Measurements from ENCODE around the gene SGSM1.

SGSM1 gene

DNA sequence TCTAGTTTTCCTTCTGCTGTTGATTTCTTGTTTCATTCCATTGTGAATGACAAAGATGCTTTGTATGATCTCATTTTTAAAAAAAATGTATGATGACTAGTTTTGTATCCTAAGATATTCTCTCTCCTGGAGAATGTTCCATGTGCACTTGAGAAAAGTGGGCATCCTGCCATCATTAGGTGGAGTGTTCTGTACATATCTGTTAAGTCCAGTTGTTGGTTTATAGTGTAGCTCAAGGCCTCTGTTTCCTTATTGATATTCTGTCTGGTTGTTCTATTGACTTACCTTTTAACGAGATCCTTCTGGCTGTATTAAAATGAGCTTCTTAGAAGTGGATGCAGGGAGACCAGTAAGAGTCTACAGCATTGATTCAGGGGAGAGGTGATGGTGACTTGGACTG is 35.2 kb downstream of the SGSM1 start:
- no peak for ATAC-seq

DNA sequence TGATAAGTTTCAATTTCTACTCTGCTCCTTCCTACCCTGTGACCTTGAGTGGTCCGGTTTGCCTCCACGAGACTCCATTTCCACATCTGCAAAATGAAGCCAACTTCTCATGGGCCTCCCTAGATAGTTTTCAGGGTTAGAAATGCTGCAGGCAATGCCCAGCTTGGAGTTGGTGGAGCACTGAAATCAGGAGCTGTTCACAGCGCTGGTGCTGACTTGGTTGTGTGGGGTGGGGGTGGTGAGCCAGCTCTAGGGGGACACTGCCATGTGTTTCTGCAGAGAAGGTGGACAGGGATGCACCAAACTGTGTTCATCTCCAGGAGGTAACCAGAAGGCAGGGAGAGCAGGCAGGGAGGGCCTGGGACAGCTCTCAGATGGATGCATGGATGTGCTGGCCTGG is 37.0 kb downstream of the SGSM1 start:
- ATAC-seq: no peak

DNA sequence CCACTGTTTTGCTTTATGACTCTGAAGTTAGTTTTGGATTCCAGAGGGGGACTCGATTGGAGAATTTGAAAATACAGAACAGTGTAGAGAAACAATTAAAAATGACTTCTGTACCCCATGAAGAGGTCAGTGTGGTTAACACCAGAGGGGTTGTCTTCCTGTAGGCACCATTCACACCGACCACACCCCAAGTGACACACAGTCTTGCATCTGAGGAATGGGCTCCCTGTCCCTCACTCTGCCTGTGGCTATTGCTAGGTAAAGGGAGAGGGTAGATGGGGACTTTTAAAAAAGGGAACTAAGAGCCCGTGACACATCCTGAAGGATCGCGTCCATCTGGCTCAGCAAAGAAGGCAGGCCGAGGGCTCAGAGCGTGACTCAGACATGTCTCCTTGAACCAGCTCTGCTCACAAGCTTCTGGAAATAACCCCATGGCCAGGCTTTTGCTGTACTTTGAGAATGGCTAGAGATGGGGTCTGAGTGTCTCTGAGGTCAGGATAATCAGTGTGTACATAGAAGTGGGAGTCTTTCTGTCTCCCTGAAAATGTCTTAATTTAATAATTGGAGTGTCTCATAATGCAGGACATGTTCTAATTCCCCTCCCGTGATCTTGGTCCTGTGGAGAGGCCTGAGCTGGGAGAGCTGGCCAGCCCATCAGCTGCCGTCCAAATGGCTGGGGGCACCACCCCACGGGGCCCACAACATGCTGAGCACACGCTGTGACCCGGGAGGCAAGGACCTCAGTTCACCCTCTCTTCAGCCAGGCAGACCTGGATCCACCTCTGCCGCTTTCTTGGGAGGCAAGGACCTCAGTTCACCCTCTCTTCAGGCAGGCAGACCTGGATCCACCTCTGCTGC is 39.3 kb downstream of the SGSM1 start:
- no peak for ATAC-seq

DNA sequence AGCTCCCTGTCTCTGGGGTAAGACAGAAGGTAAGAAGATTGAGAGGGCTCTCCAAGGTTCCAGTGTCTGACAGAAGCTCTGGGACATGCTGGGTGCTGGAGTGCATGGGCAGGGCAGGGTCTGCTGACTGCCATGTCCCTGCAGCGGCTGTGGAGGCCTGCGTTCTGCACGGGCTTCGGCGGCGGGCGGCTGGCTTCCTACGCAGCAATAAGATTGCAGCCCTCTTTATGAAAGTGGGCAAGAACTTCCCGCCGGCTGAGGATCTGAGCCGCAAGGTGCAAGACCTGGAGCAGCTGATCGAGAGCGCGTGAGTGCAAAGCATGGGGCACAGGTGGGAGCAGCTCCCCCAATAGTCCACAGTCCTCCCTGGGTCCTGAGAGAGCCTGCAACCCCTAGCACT is 41.5 kb downstream of the SGSM1 start:
- no peak for ATAC-seq

DNA sequence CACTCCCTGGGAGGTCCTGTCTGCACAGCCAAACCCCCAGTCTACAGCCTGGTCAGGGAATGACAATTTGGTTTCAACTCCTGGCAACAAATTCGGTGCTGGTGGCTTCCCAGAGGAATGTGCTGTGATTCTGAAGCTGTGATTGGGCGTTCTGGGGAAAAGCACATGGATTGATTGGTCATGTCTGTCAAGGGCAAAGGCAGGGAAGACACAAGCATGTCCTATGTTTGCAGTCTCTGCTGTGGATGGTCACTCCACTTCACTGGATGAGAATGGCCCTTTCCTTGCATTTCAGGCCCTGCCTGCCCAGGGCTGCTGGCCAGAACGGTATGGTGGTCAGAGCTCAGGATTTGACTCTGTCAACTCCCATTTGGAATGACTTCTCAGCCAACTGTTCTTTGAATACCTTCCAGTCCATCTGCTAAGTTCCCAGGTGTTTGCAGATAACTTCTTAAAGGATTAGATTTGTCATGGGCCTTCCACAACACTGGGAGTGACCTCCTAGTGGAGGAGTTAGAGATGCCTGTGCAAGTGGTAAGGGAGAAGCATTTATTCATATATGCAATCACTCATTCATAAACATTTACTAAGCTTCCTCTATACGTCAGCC is 42.7 kb downstream of the SGSM1 start:
- no peak for ATAC-seq

DNA sequence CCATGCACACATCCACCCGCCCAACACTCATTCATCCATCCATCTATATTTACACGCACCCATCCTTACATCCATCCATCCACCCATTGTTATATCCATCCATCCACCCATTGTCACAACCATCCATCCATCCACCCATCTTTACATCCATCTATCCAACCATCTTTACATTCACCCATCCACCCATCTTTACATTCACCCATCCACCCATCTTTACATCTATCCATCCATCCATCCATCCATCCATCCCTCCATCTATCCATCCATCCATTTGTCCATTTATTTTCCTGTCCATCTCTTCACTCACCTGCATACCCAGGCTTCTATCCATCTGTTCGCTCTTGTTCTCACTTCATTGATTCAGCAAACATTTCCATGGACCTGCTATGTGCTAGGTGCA is 49.8 kb downstream of the SGSM1 start:
- no peak for ATAC-seq

DNA sequence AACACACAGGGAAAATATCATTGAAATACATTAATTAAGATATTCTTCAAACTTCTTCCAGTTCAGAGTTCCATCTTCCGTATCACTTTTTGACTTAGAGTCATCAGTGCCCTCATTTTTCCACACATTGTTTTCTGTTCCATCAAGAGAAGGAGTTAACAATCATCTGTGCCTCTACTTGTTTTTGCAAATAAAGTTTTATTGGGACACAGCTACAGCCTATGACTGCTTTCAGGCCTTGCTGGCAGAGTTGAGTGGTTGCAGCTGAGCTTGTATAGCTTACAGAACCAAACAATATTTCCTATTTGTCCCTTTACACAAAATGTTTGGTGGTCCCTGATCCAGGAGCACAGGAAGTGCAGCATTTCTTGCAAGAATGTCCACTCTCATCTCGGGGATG is 51.6 kb downstream of the SGSM1 start:
- no peak for ATAC-seq

DNA sequence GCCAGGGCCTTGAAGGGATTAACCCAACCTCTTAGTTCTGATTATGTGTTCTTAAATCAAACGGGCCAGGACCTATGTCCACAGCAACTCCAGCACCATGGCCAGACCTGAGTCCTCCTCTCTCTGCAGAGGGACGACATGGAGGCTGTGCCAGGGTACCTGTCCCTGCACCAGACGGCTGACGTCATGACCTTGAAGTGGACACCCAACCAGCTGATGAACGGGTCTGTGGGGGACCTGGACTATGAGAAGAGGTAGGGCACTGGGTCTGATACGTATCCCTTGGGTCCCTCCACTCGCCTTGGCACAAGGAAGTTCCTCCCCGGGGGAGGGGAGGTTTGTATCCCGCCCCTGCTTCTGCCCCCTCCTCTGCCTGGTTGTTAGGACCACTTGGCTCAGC is 53.6 kb downstream of the SGSM1 start:
- no peak for ATAC-seq

DNA sequence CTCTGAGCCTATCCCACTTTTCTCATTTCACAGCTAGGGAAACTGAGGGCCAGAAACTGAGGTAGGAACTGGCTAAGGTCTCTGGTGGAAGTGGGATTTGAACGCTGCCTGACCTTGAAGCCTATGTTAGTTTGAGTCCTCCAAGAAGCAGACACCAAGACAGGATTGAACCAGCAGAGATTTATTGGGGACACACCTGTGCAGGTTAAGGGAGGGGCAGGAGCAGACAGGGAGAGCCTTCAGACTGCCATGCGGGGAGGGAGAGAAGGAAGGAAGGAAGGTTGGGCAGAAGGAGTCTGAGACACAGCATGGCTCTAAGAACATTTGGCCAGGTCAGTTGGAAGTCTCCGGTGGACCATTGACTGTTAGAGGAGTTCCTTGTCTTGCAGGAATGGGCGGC is 59.5 kb downstream of the SGSM1 start:
- no peak for ATAC-seq

DNA sequence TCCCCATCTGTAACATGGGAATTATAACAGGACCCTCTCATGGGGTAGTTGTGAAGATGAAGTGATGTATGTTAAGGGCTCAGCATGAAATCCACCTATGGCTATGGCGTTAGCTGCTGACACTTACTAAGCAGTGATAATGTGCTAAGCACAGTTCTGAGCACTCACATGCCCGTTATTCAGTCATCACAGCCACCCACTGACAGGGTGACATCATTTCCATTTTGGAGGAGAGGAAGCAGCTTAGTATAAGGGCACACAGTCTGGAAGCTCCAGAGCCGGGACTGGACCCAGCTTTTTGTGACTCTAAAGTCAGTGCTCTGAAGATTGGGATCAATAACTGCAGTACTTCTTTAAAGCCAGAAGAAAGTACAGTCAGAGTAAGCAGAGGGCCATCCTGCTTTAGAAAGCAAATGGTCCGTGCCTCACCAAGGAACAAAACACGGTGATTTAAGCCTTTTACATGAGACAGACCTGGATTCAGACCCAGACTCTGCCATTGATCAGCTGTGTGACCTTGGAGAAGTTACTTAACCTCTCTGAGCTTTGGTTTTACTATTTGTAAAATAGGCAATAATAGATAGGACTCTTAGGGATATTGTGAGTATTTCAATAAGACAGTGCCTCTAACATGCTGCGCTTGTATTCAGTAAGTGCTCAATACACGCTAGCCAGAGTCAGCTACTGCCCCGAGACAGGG is 61.5 kb downstream of the SGSM1 start:
- ATAC-seq: no peak

DNA sequence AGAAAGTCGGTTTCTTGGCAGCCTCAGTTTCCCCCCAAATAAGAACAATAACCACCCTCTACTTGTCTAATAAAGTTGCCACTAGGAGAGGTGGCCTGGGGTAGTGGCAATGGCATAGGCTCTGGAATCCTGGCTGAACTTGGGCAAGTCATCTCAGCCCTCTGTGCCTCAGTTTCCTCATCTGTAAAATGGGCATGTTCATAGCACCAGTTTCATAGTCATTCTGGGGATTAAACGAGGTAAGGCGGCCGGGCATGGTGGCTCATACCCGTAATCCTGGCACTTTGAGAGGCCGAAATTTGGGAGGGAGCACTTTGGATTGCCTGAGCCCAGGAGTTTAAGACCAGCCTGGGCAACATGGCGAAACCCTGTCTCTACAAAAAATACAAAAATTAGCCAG is 63.0 kb downstream of the SGSM1 start:
- ATAC-seq: no peak

DNA sequence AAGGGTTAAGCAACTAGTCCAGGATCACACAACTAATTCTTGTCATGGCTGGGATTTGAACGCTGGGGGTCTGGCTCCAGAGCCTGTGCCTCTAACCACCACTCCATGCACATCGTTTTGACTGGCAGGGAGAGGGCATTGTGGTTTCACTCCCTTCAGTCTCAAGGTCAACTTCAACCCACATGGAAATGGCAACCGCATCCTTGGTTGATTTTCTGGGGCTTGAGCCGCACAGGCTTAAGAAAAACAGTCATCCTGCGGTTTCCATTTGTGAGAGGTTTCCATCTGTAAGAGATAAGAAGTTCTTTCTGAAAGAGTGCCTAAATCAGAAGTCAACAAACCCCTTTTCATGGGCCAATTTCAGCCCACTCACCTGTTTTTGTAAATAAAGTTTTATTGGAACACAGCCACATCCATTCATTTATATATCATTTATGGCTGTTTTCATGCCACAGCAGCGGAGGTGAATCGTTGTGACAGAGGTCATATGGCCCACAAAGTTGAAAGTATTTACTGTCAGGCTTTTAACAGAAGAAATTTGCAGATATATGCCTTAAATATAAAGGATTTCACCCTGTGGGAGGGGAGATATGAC is 65.7 kb downstream of the SGSM1 start:
- no peak for ATAC-seq

DNA sequence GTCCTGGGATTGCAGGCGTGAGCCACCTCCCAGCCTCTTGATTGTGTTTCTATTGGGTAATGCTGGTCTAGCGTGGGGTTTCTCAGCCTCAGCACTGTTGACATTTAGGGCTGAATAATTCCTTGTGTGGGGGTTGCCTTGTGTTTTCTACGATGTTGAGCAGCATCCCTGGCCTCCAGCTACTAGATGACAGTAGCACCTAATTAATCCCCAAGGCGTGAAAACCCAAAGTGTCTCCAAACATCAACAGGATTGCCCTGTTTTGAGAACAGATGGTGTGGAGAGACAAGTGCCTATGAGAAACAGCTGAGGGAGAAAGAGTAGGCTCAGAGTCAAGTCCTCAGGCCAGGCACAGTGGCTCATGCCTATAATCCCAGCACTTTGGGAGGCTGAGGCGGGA is 67.2 kb downstream of the SGSM1 start:
- no peak for ATAC-seq

DNA sequence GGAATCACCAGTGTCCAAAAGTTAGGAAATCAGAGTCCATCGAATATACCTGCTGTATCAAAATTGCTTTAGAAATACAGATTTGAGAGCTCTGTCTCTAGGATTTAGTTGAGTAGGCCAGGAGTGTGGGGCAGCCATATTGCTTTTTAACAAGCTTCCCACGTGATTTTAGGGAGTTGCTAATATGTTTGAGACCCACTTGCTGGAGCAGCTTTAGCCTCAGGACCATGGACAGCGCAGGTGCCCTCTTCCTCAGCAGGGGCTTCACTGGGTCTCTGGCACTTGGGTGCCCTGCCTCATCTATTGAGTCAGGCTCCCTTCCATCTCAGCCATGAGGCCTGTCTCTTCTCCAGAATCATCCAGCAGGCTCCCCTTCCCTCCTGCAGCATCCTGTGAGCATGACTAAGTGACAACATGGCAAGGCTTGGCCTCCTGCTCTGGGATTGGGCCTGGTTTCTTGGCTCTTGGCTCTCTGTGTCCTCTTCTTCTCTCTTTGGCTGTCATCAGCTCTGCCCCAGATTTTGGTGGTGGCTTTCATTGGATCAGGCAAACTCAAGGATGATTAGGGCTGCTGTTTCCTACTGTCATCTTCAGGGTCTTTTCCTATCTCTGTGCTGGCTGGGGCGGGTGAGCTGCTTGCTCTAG is 70.0 kb downstream of the SGSM1 start:
- ATAC-seq: no peak

DNA sequence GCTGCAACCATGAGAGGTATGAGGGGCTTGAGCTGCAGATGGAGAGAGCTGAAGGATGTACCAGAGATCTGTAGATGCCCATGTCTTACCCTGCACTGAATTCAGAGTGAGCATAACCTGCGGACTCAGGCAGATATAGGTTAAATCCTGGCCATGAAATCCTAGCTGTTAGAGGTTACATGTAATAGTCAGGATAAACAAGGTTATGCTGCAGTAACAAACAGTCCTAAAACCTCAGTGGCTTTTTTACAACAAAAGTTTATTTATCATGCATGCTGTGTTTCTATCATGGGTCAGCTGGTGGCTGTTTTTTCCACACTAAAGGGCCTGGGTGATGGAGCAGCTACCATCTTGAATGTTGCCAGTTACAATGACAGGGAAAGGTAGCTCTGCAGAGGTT is 70.7 kb downstream of the SGSM1 start:
- no peak for ATAC-seq

DNA sequence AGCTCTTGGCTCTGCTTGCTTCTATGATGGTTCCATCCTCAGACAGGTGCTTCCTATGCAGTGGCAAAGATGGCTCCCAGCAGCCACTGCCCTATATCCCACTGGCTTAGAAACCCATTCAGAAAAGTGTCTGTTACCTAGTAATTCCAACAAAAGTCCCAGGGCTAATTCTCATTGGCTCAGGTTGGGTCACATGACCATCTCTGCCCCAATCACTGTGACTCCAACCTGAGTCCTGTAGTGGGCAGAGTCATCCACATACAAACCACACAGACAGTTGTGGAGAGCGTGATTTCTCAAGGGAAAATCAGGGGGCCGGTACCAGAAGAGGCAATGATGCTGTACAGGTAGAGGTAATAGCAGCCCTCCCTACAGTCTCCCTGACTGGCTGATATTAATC is 73.0 kb downstream of the SGSM1 start:
- no peak for ATAC-seq

DNA sequence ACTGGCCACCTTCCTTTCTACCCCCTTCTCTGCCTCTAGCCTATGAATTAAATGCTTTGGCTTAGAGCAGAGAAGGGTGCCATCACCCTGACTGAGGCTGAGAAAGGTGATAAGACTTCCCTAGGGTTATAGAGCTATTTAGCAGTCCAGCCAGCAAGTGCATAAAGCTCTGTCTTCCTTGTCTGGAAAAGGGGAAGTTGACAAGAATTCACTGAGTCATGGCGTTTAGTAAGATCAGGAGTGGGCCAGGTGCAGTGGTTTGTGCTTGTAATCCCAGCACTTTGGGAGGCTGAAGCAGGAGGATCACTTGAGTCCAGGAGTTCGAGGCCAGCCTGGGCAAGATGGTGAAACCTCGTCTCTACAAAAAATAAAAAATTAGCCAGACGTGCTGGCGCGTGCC is 77.4 kb downstream of the SGSM1 start:
- ATAC-seq: no peak

DNA sequence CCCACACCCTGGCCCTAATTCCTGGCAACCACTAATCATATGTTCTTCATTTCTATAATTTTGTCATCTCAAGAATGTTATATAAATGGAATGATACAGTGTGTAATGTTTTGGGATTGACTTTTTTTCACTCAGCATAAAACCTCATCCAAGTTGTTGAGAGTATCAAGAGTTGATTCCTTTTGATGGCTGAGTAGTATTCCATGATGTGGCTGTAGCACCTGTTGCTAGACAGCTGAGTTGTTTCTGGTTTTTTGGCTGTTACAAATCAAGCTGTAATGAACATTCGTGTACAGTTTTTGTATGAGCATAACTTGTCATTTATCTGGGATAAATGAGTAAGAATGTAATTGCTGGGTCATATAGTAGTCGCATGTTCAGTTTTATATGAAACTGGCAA is 81.2 kb downstream of the SGSM1 start:
- no peak for ATAC-seq

DNA sequence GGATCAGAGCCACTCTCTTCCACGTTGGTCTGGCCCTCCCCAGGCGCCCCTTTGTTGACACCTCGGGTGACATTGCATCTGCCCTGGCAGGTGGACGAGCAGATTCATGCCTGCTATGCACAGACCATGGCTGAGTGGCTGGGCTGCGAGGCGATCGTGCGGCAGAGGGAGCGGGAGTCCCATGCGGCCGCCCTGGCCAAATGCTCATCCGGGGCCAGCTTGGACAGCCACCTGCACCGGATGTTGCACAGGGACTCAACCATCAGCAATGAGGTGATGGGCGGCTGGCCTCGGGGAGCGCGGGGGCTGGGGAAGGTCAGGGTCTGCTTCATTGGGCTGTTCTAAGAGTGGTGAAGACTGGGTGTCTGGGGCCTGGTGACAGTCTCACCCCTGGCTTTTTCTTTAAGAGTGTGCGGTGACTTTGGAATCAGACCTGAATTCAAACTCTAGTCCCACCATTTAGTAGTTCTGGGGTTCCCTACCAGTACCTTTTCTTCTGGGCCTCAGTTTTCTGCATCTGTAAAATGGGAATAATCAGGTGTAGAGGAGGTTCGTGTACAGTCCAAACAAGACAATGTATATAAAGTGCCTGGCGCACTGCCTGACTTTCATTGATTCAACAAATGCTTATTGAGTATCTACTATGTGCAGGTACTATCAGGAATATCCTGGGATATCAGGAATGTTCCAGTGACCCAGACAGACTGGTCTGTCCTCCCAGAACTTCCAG is 87.5 kb downstream of the SGSM1 start:
- no peak for ATAC-seq

DNA sequence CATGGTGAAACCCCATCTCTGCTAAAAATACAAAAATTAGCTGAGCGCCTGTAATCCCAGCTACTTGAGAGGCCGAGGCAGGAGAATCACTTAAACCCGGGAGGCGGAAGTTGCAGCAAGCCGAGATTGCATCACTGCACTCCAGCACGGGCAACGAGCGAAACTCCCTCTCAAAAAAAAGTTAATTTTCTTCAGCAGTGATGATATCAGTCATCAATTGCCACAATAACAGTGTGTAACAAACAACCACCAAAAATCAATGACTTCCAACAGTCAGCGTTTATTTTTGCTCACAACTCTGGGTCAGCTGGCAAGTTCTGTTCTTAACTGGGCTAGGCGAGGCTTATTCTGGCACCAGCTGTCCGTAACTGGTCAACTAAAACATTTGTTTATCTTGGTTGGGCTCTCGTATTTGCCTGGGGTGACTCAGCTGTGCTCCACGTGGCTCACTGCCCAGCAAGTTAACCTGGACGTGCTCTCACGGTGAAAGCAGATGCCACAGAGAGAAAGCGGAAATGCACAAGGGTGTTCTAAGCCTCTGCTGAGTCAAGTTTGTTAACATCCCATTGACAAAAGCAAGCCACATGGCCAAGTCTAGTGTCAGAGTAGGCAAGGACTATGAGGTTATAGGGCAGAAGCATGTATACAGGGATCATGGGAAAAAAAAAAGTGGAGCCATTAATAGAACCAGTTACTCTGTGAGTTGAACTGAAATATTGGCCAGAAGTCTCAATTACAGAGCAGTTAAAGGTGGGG is 88.4 kb downstream of the SGSM1 start:
- no peak for ATAC-seq

DNA sequence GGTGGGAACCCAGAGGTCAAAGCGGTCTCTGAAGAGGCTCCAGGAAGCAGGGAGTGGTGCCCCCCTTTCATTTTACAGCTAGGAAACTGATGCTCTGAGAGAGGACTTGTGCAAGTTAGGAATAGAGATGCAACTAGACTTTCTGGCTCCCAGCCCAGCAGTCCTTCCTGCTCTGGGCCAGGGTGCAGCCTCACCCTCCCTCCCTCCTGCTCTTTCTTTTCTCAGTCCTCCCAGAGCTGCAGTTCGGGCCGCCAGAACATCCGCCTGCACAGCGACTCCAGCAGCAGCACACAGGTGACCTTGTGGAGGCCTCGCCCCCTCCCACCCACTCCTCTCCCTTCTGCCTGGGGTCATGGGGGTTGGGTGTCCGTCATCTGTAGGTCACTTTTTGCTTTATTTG is 89.0 kb downstream of the SGSM1 start:
- ATAC-seq: no peak

DNA sequence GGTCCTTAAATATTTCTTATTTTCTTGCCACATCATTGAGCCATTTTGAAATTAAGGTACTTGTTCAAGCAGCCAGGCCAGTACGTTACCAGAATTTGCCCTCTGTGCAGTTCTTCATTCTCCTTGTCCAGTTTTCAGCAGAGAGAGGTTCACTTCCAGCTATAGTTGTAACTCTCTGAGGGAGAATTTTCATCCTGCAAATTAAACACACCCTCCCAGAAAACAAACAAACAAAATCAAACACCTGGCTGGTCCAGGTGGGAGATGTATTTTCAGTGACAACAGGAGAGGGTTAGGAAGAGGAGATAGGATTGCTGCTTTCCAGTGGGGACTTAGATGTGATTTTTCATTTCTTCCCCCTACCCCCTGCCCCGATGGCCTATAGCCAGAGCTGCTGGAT is 95.4 kb downstream of the SGSM1 start:
- no peak for ATAC-seq

Measured in activated CD4-positive, CD25-positive, alpha-beta regulatory T cell treated with anti-CD3 and anti-CD28 coated beads, Interleukin-2, amount 50 U/mL, for 24 hours (primary cell).